ENCODE measurements around the gene ROBO1. TPM values are rescaled to one million over a fixed set of nuclear protein-coding genes. Genes with fewer than 3 reads are reported as not detected.

Gene ROBO1
- total RNA-seq, 2 donors from 2014 or later, result 7.6 to 19.7 TPM

DNA sequence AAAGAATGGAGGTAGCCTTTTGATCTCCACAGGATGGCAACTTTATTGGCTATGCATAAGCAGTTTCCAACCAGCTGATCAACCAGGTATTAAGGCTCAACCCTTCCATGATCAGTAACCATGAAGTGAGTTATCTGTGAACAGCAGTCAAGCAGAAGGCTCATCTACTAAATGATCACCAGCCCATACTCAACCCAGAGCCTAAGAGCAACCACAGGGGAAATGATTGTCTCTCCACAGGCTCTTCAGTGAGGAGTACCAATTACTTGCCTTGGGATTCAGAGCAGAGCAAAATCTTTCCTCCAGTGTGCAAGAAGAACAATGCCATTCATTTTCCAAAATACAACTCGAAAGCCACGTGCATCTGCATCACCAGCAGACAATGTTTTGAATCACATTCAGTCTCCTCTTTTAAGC, 754.8 kb downstream of the ROBO1 start:
- no peak overlapping the region for H3K4me3 ChIP-seq
- no peaks in the 10 kb centered on the region for H3K36me3 ChIP-seq
- no peak for DNase-seq (ENCODE audit: low spot score)
- no peaks in the 10 kb centered on the region for H3K4me1 ChIP-seq
- TF ChIP-seq, protein P1, sequence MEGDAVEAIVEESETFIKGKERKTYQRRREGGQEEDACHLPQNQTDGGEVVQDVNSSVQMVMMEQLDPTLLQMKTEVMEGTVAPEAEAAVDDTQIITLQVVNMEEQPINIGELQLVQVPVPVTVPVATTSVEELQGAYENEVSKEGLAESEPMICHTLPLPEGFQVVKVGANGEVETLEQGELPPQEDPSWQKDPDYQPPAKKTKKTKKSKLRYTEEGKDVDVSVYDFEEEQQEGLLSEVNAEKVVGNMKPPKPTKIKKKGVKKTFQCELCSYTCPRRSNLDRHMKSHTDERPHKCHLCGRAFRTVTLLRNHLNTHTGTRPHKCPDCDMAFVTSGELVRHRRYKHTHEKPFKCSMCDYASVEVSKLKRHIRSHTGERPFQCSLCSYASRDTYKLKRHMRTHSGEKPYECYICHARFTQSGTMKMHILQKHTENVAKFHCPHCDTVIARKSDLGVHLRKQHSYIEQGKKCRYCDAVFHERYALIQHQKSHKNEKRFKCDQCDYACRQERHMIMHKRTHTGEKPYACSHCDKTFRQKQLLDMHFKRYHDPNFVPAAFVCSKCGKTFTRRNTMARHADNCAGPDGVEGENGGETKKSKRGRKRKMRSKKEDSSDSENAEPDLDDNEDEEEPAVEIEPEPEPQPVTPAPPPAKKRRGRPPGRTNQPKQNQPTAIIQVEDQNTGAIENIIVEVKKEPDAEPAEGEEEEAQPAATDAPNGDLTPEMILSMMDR (IDR thresholded peaks at IDR 0.05), result no peak
- H3K9me3 ChIP-seq, result no peaks in the 10 kb centered on the region
- H3K27me3 ChIP-seq, result no peaks in the 10 kb centered on the region
- H3K27ac ChIP-seq, result no peak overlapping the region

GRCh38 chr3:79012530-79012913, 755.3 kb downstream of the ROBO1 start:
- Histone ChIP-seq H3K36me3 (no peaks in the 10 kb centered on the region), H3K4me1 (no peaks in the 10 kb centered on the region), H3K9me3 (no peaks in the 10 kb centered on the region), H3K4me3 (no peak overlapping the region), H3K27ac (no peak overlapping the region), H3K27me3 (no peaks in the 10 kb centered on the region)
- TF ChIP-seq, protein P1 (IDR thresholded peaks at IDR 0.05), result no peak
- no peak for DNase-seq (ENCODE audit: low spot score)

GRCh38 chr3:79011821-79012529, 755.8 kb downstream of the ROBO1 start:
- Histone ChIP-seq H3K27me3 (no peaks in the 10 kb centered on the region), H3K4me1 (no peaks in the 10 kb centered on the region), H3K36me3 (no peaks in the 10 kb centered on the region), H3K9me3 (no peaks in the 10 kb centered on the region), H3K27ac (no peak overlapping the region), H3K4me3 (no peak overlapping the region)
- TF ChIP-seq, protein P1 (IDR thresholded peaks at IDR 0.05), result no peak
- no peak for DNase-seq (ENCODE audit: low spot score)

DNA sequence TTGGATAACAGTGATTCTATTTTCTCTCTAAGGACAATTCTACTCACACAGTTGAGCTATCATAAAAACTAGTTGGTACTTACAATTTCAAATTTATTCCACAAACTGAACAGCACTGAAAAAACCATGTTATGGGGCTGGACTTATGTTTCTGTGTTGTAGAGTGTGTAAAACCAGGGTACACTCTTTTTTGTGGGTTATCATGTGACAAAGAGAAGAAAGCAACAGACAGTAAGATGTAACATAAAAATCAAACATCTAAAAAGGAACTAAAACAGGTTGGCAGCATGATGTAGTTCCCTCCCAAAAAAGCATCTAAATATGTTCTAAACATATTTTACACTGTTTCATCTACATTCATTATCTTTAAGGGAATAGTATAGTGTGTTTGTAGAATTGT, 757.9 kb downstream of the ROBO1 start:
- no peak for DNase-seq (ENCODE audit: low spot score)
- H3K27ac ChIP-seq, result no peak overlapping the region
- no peaks in the 10 kb centered on the region for H3K9me3 ChIP-seq
- no peaks in the 10 kb centered on the region for H3K4me1 ChIP-seq
- H3K36me3 ChIP-seq, result no peaks in the 10 kb centered on the region
- H3K27me3 ChIP-seq, result no peaks in the 10 kb centered on the region
- H3K4me3 ChIP-seq, result no peak overlapping the region
- TF ChIP-seq, protein P1 (IDR thresholded peaks at IDR 0.05), result no peak

DNA sequence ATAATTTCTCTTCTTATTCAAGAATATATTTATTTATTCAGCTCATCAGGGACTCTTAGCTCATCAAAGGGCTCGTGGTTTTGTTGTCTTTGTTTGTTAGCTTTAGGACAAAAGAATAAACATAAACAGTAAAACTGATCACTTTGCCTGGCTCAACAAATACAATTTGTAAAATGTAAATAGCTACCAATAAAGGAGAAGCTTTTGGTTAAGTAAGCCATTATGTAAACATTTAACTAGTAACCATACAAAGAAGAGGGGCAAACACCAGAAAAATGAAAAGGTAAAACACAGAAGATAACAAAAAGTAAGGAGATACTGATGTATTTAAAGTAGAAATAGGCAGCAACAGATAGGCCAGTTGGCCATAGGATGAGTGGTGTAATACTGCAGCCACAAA, 761.7 kb downstream of the ROBO1 start:
- Histone ChIP-seq H3K9me3 (no peaks in the 10 kb centered on the region), H3K27me3 (no peaks in the 10 kb centered on the region), H3K4me3 (no peak overlapping the region), H3K36me3 (no peaks in the 10 kb centered on the region), H3K27ac (no peak overlapping the region), H3K4me1 (no peaks in the 10 kb centered on the region)
- TF ChIP-seq, protein P1 (IDR thresholded peaks at IDR 0.05), result no peak
- no peak for DNase-seq (ENCODE audit: low spot score)

DNA sequence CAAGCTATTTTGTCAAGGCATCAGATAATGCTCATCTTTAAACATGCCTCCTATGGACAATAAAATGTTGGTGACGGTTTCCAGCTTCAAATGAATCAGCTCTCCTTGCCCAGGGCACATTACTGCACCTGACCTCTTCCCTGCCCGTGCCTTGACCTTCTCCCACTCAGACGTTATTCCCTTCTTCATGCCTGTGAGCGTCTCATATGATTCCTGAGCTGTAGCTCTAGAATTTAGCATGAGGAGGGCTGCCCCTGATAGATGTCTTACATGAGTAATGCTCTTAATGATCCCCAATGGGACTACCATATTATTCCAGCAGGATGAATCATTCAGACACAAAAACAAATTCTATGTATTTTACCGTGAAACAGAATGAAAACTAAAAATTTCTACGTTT, 762.7 kb downstream of the ROBO1 start:
- no peak for DNase-seq (ENCODE audit: low spot score)
- Histone ChIP-seq H3K4me3 (no peak overlapping the region), H3K36me3 (no peaks in the 10 kb centered on the region), H3K4me1 (no peaks in the 10 kb centered on the region), H3K9me3 (no peaks in the 10 kb centered on the region), H3K27ac (no peak overlapping the region), H3K27me3 (no peaks in the 10 kb centered on the region)
- TF ChIP-seq, protein P1 (IDR thresholded peaks at IDR 0.05), result no peak

Measured in right atrium auricular region (tissue), 2 donors.